ENCODE measurements around the gene ANKS1A.

DNA sequence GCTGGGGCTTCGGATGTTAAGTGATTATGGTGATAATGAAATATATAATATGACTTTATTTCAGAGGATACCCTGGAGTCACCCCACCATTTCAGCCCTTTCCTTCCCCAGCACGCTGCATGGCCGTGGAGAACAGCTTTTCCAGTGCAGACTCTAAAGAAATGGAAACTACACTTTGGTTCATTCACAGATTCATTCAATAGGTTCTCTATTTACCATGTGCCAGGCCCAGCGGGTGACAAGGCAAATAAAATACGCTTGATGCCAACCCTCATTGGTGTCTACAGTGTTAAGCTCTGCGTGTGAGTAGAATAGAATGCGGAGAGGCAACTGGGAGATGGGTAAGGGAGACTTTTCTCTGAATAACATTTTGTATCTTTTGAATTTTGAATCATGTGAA, 162.3 kb downstream of the ANKS1A start:
- no peak for TF ChIP-seq CTCF (IDR thresholded peaks at IDR 0.05)
- TF ChIP-seq EZH2 (IDR thresholded peaks at IDR 0.05): no peak

All from neural progenitor cell (in vitro differentiated cells).